Endothelial cell of umbilical vein (primary cell): Measurements from ENCODE around the gene CDKL4. TPM values are rescaled to one million over a fixed set of nuclear protein-coding genes. Genes with fewer than 3 reads are reported as not detected.

Source experiments
- BruUV-seq: library from RNA; stranded (reverse); fragments of 400-500 nt; replicated peaks from 2 replicates; lab custom pipeline; 2021; lab: Mats Ljungman, UMichigan
- CTCF ChIA-PET: fragments of 300-600, 350-600 bp; sonication (Branson Sonifier 250); formaldehyde crosslinking; loops from one replicate; lab custom pipeline; 2021; ENCODE audit warnings: antibody characterized with exemption, inconsistent platforms; lab: Charles Lee
- POLR2A ChIA-PET: fragments of 300-600, 350-600 bp; sonication (Branson Sonifier 250); formaldehyde crosslinking; loops from one replicate; lab custom pipeline; 2021; ENCODE audit warnings: antibody characterized with exemption, inconsistent platforms; lab: Charles Lee
- DNase-seq: peaks from one replicate; pipeline ENCODE4 v3.0.0-alpha.2; 2011; ENCODE audit warnings: low read depth, low spot score
- FAIRE-seq: peaks from 2 replicates; lab custom pipeline; 2011; peaks lifted over from hg19 to GRCh38; lab: Jason Lieb, UNC
- H2AFZ ChIP-seq: 2 replicates; pipeline ENCODE4 v1.6.0; 2012; ENCODE audit warnings: low read depth, low read length, control low read depth, inconsistent platforms
- H3K27ac ChIP-seq: 2 replicates; pipeline ENCODE4 v1.5.1; 2011; ENCODE audit warnings: low read depth, mild to moderate bottlenecking, control low read depth, low read length, moderate library complexity; ENCODE audit not compliant: insufficient read depth
- H3K27me3 ChIP-seq, 2 experiments: 2 replicates each; pipeline versions ENCODE4 v1.6.0 to v1.6.1; 2011; ENCODE audit warnings: low read length in 2 of 2, mixed read lengths in 1 of 2; ENCODE audit not compliant: control insufficient read depth in 2 of 2, insufficient read depth in 2 of 2
- H3K36me3 ChIP-seq, 2 experiments: 2 replicates in 1 of 2; 3 replicates in 1 of 2; pipeline ENCODE4 v1.5.1; 2011; ENCODE audit warnings: low read length in 2 of 2, mild to moderate bottlenecking in 1 of 2, moderate library complexity in 1 of 2; ENCODE audit not compliant: control insufficient read depth in 2 of 2, insufficient read depth in 2 of 2; ENCODE audit errors: extremely low read depth in 1 of 2
- H3K4me1 ChIP-seq: 3 replicates; pipeline ENCODE4 v1.5.1; 2011; ENCODE audit warnings: mild to moderate bottlenecking, low read length; ENCODE audit not compliant: control insufficient read depth, insufficient read depth; ENCODE audit errors: extremely low read depth
- H3K4me2 ChIP-seq: 2 replicates; pipeline ENCODE4 v1.6.1; 2011; ENCODE audit warnings: low read length, control low read depth, mixed read lengths; ENCODE audit not compliant: insufficient read depth
- H3K4me3 ChIP-seq, 3 experiments: fragments of 200-600 bp in 1 of 3; sonication (generic), shearing (Covaris generic) in 1 of 3; replicated peaks in 1 of 3; 2 replicates each; pipeline ENCODE4 v1.5.1; 2011 to 2016; ENCODE audit warnings: control low read depth in 3 of 3, low read length in 3 of 3, mild to moderate bottlenecking in 2 of 3, inconsistent platforms in 1 of 3, low read depth in 1 of 3, moderate library complexity in 1 of 3; ENCODE audit not compliant: insufficient read depth in 1 of 3
- H3K79me2 ChIP-seq: 2 replicates; pipeline ENCODE4 v1.6.0; 2012; ENCODE audit warnings: low read length, inconsistent platforms; ENCODE audit not compliant: control insufficient read depth, insufficient read depth
- H3K9ac ChIP-seq: replicated peaks from 2 replicates; pipeline ENCODE3; 2011; ENCODE audit warnings: low read length, control low read depth; ENCODE audit not compliant: insufficient read depth; ENCODE audit errors: extremely low read depth
- H3K9me1 ChIP-seq: replicated peaks from 3 replicates; pipeline ENCODE4 v1.6.0; 2011; ENCODE audit warnings: mild to moderate bottlenecking, low read length; ENCODE audit not compliant: control insufficient read depth, insufficient read depth; ENCODE audit errors: extremely low read depth
- H3K9me3 ChIP-seq: replicated peaks from 2 replicates; pipeline ENCODE4 v1.5.1; 2012; ENCODE audit warnings: low read length, inconsistent platforms; ENCODE audit not compliant: control insufficient read depth, insufficient read depth
- H4K20me1 ChIP-seq: replicated peaks from 2 replicates; pipeline ENCODE3; 2011; ENCODE audit warnings: mild to moderate bottlenecking, low read length; ENCODE audit not compliant: control insufficient read depth, insufficient read depth; ENCODE audit errors: extremely low read depth
- CTCF ChIP-seq, 2 donors: IDR thresholded peaks; 1 replicate in 1 of 2; 2 replicates in 1 of 2; pipeline ENCODE4 v1.5.1; 2011; ENCODE audit warnings: low read length in 2 of 2, mild to moderate bottlenecking in 2 of 2, moderate library complexity in 2 of 2, control low read depth in 1 of 2, inconsistent platforms in 1 of 2, low read depth in 1 of 2; ENCODE audit not compliant: insufficient read depth in 1 of 2; ENCODE audit errors: extremely low read depth in 1 of 2
- EZH2 ChIP-seq: IDR thresholded peaks from 2 replicates; pipeline ENCODE4 v1.6.1; 2012; ENCODE audit warnings: borderline replicate concordance, low read depth, mild to moderate bottlenecking, moderate library complexity, low read length, inconsistent platforms; ENCODE audit not compliant: severe bottlenecking
- FOS ChIP-seq: IDR thresholded peaks from 2 replicates; pipeline ENCODE4 v1.6.1; 2011; ENCODE audit warnings: mild to moderate bottlenecking, low read length, moderate library complexity, borderline replicate concordance; ENCODE audit not compliant: insufficient read depth
- GATA2 ChIP-seq: IDR thresholded peaks from 2 replicates; pipeline ENCODE4 v1.7.0; 2011; ENCODE audit warnings: low read depth, mild to moderate bottlenecking, moderate library complexity, mixed read lengths, low read length; ENCODE audit not compliant: insufficient read length, insufficient read depth
- JUN ChIP-seq: IDR thresholded peaks from 2 replicates; pipeline ENCODE4 v1.6.1; 2011; ENCODE audit warnings: borderline replicate concordance, low read depth; ENCODE audit not compliant: insufficient read length, insufficient read depth
- MAX ChIP-seq: IDR thresholded peaks from 2 replicates; pipeline ENCODE4 v1.6.1; 2011; ENCODE audit not compliant: insufficient read depth, insufficient read length
- MYC ChIP-seq: IDR thresholded peaks from one replicate; pipeline ENCODE4 v1.6.1; 2011; ENCODE audit warnings: mild to moderate bottlenecking, low read depth, low read length
- POLR2A ChIP-seq: IDR thresholded peaks from 2 replicates; pipeline ENCODE4 v1.6.1; 2012; ENCODE audit warnings: low read depth, mild to moderate bottlenecking, control low read depth, low read length
- POLR2AphosphoS5 ChIP-seq: IDR thresholded peaks from 2 replicates; pipeline ENCODE4 v1.6.1; 2012; ENCODE audit warnings: low read depth, mild to moderate bottlenecking, control low read depth, low read length, moderate library complexity; ENCODE audit not compliant: insufficient read depth
- dilution Hi-C: fragments of 300-500 bp; cut with MboI; formaldehyde crosslinking; loops from one replicate; pipeline ENCODE4 v1.15.0; 2019; ENCODE audit warnings: low sequenced_read_pairs; ENCODE audit not compliant: extremely low pct_ligation_motif_present
- intact Hi-C: fragments of 100-400 bp; cut with micrococcal nuclease; formaldehyde crosslinking; loops from one replicate; pipeline ENCODE4 v1.10.0; 2022
- polyA plus RNA-seq, 4 experiments: library from polyadenylated mRNA; depleted of rRNA in 3 of 4; stranded (reverse) in 3 of 4; unstranded in 1 of 4; fragments of >200 nt; gene quantifications; 2 replicates each; pipeline versions ENCODE4 v1.2.1 to v1.2.3, GENCODE V29; 2011 to 2012; ENCODE audit warnings: missing spikeins in 1 of 4
- total RNA-seq: library from RNA; stranded (reverse); gene quantifications from 2 replicates; pipeline ENCODE4 v1.2.3, GENCODE V29; 2021

Gene CDKL4
- total and polyA plus RNA-seq, 2 donors (not counting 3 experiments of a cell fraction or from before 2014, with no cell fraction given): 0.17 to 0.75 TPM

GRCh38 chr2:39142904-39143605 lies 100.7 kb downstream of the CDKL4 start:
- no peak for TF ChIP-seq GATA2
- no peak for TF ChIP-seq POLR2A
- no peak for TF ChIP-seq FOS
- no peak for TF ChIP-seq CTCF (IDR thresholded peaks at IDR 0.05; ENCODE audit: extremely low read depth in 1 of 2, insufficient read depth in 1 of 2, low read depth in 1 of 2, low read length in 2 of 2)
- no peak for TF ChIP-seq POLR2AphosphoS5
- TF ChIP-seq JUN: no peak
- TF ChIP-seq EZH2: no peak
- TF ChIP-seq MYC: no peak
- no peak for TF ChIP-seq MAX
- dilution Hi-C loops: no loop called here
- DNase-seq: no peak
- Histone ChIP-seq H3K9ac (no peak overlapping the region), H3K9me3 (no peaks in the 10 kb centered on the region), H3K36me3 (no peaks in the 10 kb centered on the region), H3K27me3 (peaks cover 0 to 3% of the 10 kb centered on the region in 2 experiments), H3K27ac (no peak overlapping the region), H3K79me2 (no peaks in the 10 kb centered on the region), H2AFZ (no peak overlapping the region), H4K20me1 (no peaks in the 10 kb centered on the region), H3K4me3 (no peak overlapping the region), H3K4me1 (no peaks in the 10 kb centered on the region), H3K4me2 (no peak overlapping the region), H3K9me1 (no peaks in the 10 kb centered on the region)
- POLR2A ChIA-PET: no interaction called here
- BruUV-seq: no TSS peak
- CTCF ChIA-PET: interaction anchor here (1.3 to 1.5 kb wide), 3 partner anchors 13 to 22 kb away, joined by 3 to 5 read pairs (median 4); partner anchors contain the start of gene SOS1
- intact Hi-C loops: no loop called here
- FAIRE-seq: no peak
